HEK293 (cell line): Measurements from ENCODE around the gene GAS7.
A peak's percentile ranks its signal among the peaks of the same experiment; 100 is the strongest.

Source experiments
- CTCF ChIA-PET: fragments of 350-600 bp; formaldehyde crosslinking; extraction: SDS; loops from one replicate; lab custom pipeline; 2021; ENCODE audit warnings: antibody characterized with exemption; lab: Yijun Ruan, JAX
- POLR2A ChIA-PET: fragments of 300-600 bp; formaldehyde crosslinking; extraction: SDS; loops from one replicate; lab custom pipeline; 2020; ENCODE audit warnings: antibody characterized with exemption, inconsistent platforms; lab: Yijun Ruan, JAX
- H3K27ac ChIP-seq: fragments of 200-500 bp; sonication (Bioruptor generic); 2 replicates; pipeline ENCODE4 v1.5.1; 2014; ENCODE audit warnings: low read depth, low read length, control low read depth, inconsistent platforms; ENCODE audit errors: extremely low read depth
- H3K36me3 ChIP-seq, 2 experiments: fragments of 200-500 bp in 1 of 2; sonication (Bioruptor generic) in 1 of 2; 1 replicate in 1 of 2; 2 replicates in 1 of 2; pipeline ENCODE4 v1.5.1; 2014 to 2017; ENCODE audit warnings: inconsistent platforms in 2 of 2, low read length in 2 of 2; ENCODE audit not compliant: control insufficient read depth in 2 of 2, insufficient read depth in 1 of 2
- H3K4me1 ChIP-seq: fragments of 200-500 bp; sonication (Bioruptor generic); 2 replicates; pipeline ENCODE4 v1.5.1; 2014; ENCODE audit warnings: mild to moderate bottlenecking, low read length, inconsistent platforms; ENCODE audit not compliant: control insufficient read depth, insufficient read depth
- H3K4me3 ChIP-seq: 2 replicates; pipeline ENCODE4 v1.5.1; 2011; ENCODE audit warnings: low read depth, mild to moderate bottlenecking, control low read depth, low read length, moderate library complexity
- H3K9me3 ChIP-seq: fragments of 200-500 bp; sonication (Bioruptor generic); 2 replicates; pipeline ENCODE4 v1.5.1; 2014; ENCODE audit warnings: low read depth, low read length, inconsistent platforms; ENCODE audit not compliant: control insufficient read depth, insufficient read depth
- PRDM1 ChIP-seq: fragments of 450-650 bp; formaldehyde crosslinking; IDR thresholded peaks from 2 replicates; pipeline ENCODE4; 2016; ENCODE audit warnings: missing biosample characterization, missing genetic modification characterization
- YY1 ChIP-seq: fragments of 450-650 bp; formaldehyde crosslinking; IDR thresholded peaks from 2 replicates; pipeline ENCODE4 v1.5.1; 2018; ENCODE audit warnings: missing biosample characterization, missing genetic modification characterization
- ZNF175 ChIP-seq: fragments of 450-650 bp; formaldehyde crosslinking; IDR thresholded peaks from 2 replicates; pipeline ENCODE4 v1.5.1; 2016; ENCODE audit warnings: missing biosample characterization, missing genetic modification characterization
- ZNF24 ChIP-seq: fragments of 450-650 bp; formaldehyde crosslinking; IDR thresholded peaks from 2 replicates; pipeline ENCODE4 v1.5.1; 2016; ENCODE audit warnings: missing biosample characterization, missing genetic modification characterization
- ZNF394 ChIP-seq: fragments of 450-650 bp; formaldehyde crosslinking; IDR thresholded peaks from 2 replicates; pipeline ENCODE4 v1.5.1; 2016; ENCODE audit warnings: missing biosample characterization, missing genetic modification characterization, mild to moderate bottlenecking, moderate library complexity, borderline replicate concordance
- ZNF558 ChIP-seq: fragments of 450-650 bp; formaldehyde crosslinking; IDR thresholded peaks from 2 replicates; pipeline ENCODE4 v1.5.1; 2016; ENCODE audit warnings: missing biosample characterization, missing genetic modification characterization
- ZNF610 ChIP-seq: fragments of 450-650 bp; formaldehyde crosslinking; IDR thresholded peaks from 2 replicates; pipeline ENCODE4 v1.5.1; 2016; ENCODE audit warnings: missing biosample characterization, missing genetic modification characterization, borderline replicate concordance
- ZNF624 ChIP-seq: fragments of 450-650 bp; formaldehyde crosslinking; IDR thresholded peaks from 2 replicates; pipeline ENCODE4 v1.5.1; 2017; ENCODE audit warnings: missing biosample characterization, missing genetic modification characterization
- ZNF654 ChIP-seq: fragments of 450-650 bp; formaldehyde crosslinking; IDR thresholded peaks from 2 replicates; pipeline ENCODE4 v1.5.1; 2016; ENCODE audit warnings: low read depth, missing biosample characterization, missing genetic modification characterization
- TF ChIP-seq, protein P1 (sequence below): fragments of 450-650 bp; formaldehyde crosslinking; IDR thresholded peaks from 2 replicates; pipeline ENCODE4 v1.5.1; 2016; ENCODE audit warnings: missing biosample characterization, missing genetic modification characterization, low read depth
- TF ChIP-seq, protein P2 (sequence below): fragments of 450-650 bp; formaldehyde crosslinking; IDR thresholded peaks from 2 replicates; pipeline ENCODE4 v1.5.1; 2016; ENCODE audit warnings: missing biosample characterization, missing genetic modification characterization
- TF ChIP-seq, protein P3 (sequence below): fragments of 450-650 bp; formaldehyde crosslinking; IDR thresholded peaks from 2 replicates; pipeline ENCODE4 v1.5.1; 2017; ENCODE audit warnings: missing biosample characterization, missing genetic modification characterization
- TF ChIP-seq, protein P4 (sequence below): fragments of 450-650 bp; formaldehyde crosslinking; IDR thresholded peaks from 2 replicates; pipeline ENCODE4 v1.5.1; 2016; ENCODE audit warnings: missing biosample characterization, missing genetic modification characterization
- TF ChIP-seq, protein P5 (sequence below): fragments of 450-650 bp; formaldehyde crosslinking; IDR thresholded peaks from 2 replicates; pipeline ENCODE4 v1.5.1; 2016; ENCODE audit warnings: missing biosample characterization, missing genetic modification characterization

The GAS7 gene

DNA sequence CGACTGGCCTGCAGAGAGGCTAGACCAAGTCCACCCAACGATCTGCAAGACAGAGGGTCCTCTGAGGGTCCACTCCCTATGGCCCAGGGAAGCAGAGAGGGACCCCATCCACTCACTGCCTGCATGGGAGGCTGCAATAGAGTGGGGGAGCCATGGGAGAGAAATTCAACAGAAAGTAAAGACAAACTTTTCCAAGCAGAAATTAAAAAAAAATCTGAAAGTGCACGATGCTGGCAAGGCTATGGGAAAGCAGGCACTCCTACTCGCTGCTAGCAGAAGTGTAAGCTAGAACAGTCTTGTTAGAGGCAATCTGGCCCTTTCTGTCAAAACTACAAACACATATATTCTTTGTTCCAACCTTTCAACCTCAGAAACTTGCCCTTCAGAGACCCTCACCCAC lies 85.4 kb downstream of the GAS7 start:
- Histone ChIP-seq H3K27ac (no peak overlapping the region), H3K36me3 (no peaks in the 10 kb centered on the region), H3K4me1 (peaks cover 17% of the 10 kb centered on the region), H3K4me3 (no peak overlapping the region), H3K9me3 (no peaks in the 10 kb centered on the region)
- ChIA-PET POLR2A (no interaction called here), CTCF (no interaction called here)
- TF ChIP-seq, protein P1, sequence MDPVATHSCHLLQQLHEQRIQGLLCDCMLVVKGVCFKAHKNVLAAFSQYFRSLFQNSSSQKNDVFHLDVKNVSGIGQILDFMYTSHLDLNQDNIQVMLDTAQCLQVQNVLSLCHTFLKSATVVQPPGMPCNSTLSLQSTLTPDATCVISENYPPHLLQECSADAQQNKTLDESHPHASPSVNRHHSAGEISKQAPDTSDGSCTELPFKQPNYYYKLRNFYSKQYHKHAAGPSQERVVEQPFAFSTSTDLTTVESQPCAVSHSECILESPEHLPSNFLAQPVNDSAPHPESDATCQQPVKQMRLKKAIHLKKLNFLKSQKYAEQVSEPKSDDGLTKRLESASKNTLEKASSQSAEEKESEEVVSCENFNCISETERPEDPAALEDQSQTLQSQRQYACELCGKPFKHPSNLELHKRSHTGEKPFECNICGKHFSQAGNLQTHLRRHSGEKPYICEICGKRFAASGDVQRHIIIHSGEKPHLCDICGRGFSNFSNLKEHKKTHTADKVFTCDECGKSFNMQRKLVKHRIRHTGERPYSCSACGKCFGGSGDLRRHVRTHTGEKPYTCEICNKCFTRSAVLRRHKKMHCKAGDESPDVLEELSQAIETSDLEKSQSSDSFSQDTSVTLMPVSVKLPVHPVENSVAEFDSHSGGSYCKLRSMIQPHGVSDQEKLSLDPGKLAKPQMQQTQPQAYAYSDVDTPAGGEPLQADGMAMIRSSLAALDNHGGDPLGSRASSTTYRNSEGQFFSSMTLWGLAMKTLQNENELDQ (tag by site-specific recombination): no peak
- TF ChIP-seq PRDM1 (tag by site-specific recombination): peak; percentile 39; the same call in 1 of the 2 replicates

DNA sequence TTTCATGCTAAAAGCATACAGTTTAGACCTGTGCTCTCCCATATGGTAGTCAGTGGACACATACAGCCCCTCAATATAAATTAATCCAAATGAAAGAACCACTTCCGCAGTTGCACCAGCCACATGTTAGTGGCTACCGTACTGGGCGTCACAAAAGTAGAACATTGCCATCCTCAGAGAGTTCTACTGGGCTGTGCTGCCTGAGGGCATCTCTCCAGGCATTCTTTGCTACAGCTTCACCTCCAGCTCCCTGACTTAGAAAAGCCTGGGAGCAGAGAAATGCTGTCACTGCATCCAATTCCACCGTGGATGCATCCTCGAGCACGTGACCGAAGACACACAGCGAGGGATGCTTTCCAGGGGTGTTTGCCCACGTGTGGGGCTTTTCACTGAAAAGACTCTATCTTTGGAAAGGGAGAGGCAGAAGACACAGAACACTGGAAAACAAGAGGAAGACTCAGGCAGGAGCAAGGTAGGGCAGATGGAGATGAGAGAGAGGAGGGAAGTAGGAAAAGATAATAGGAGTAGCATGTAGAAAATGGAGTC lies 86.4 kb downstream of the GAS7 start:
- Histone ChIP-seq H3K4me3 (no peak overlapping the region), H3K36me3 (no peaks in the 10 kb centered on the region)
- TF ChIP-seq ZNF394: no peak
- TF ChIP-seq, protein P2, sequence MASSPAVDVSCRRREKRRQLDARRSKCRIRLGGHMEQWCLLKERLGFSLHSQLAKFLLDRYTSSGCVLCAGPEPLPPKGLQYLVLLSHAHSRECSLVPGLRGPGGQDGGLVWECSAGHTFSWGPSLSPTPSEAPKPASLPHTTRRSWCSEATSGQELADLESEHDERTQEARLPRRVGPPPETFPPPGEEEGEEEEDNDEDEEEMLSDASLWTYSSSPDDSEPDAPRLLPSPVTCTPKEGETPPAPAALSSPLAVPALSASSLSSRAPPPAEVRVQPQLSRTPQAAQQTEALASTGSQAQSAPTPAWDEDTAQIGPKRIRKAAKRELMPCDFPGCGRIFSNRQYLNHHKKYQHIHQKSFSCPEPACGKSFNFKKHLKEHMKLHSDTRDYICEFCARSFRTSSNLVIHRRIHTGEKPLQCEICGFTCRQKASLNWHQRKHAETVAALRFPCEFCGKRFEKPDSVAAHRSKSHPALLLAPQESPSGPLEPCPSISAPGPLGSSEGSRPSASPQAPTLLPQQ: no peak
- TF ChIP-seq, protein P3, sequence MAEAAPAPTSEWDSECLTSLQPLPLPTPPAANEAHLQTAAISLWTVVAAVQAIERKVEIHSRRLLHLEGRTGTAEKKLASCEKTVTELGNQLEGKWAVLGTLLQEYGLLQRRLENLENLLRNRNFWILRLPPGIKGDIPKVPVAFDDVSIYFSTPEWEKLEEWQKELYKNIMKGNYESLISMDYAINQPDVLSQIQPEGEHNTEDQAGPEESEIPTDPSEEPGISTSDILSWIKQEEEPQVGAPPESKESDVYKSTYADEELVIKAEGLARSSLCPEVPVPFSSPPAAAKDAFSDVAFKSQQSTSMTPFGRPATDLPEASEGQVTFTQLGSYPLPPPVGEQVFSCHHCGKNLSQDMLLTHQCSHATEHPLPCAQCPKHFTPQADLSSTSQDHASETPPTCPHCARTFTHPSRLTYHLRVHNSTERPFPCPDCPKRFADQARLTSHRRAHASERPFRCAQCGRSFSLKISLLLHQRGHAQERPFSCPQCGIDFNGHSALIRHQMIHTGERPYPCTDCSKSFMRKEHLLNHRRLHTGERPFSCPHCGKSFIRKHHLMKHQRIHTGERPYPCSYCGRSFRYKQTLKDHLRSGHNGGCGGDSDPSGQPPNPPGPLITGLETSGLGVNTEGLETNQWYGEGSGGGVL: no peak
- TF ChIP-seq ZNF610 (tag by site-specific recombination): no peak
- TF ChIP-seq YY1 (tag by site-specific recombination): no peak
- no peak for TF ChIP-seq ZNF558 (tag by site-specific recombination)
- TF ChIP-seq ZNF24 (tag by site-specific recombination): no peak
- TF ChIP-seq, protein P4, sequence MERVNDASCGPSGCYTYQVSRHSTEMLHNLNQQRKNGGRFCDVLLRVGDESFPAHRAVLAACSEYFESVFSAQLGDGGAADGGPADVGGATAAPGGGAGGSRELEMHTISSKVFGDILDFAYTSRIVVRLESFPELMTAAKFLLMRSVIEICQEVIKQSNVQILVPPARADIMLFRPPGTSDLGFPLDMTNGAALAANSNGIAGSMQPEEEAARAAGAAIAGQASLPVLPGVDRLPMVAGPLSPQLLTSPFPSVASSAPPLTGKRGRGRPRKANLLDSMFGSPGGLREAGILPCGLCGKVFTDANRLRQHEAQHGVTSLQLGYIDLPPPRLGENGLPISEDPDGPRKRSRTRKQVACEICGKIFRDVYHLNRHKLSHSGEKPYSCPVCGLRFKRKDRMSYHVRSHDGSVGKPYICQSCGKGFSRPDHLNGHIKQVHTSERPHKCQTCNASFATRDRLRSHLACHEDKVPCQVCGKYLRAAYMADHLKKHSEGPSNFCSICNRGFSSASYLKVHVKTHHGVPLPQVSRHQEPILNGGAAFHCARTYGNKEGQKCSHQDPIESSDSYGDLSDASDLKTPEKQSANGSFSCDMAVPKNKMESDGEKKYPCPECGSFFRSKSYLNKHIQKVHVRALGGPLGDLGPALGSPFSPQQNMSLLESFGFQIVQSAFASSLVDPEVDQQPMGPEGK (tag by site-specific recombination): no peak
- TF ChIP-seq, protein P5, sequence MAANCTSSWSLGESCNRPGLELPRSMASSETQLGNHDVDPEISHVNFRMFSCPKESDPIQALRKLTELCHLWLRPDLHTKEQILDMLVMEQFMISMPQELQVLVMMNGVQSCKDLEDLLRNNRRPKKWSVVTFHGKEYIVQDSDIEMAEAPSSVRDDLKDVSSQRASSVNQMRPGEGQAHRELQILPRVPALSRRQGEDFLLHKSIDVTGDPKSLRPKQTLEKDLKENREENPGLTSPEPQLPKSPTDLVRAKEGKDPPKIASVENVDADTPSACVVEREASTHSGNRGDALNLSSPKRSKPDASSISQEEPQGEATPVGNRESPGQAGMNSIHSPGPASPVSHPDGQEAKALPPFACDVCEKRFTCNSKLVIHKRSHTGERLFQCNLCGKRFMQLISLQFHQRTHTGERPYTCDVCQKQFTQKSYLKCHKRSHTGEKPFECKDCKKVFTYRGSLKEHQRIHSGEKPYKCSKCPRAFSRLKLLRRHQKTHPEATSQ: no peak
- TF ChIP-seq ZNF654 (tag by site-specific recombination): no peak
- no peak for TF ChIP-seq ZNF624
- no peak for TF ChIP-seq ZNF175 (tag by site-specific recombination)
- TF ChIP-seq, all 188 proteins: peak for 0
- H3K9me3 ChIP-seq: no peaks in the 10 kb centered on the region
- no peak overlapping the region for H3K27ac ChIP-seq
- POLR2A ChIA-PET: no interaction called here
- H3K4me1 ChIP-seq: peaks cover 17% of the 10 kb centered on the region
- CTCF ChIA-PET: no interaction called here
